HCT116 (cell line): ENCODE measurements around the gene FAM98C. TPM values are rescaled to one million over a fixed set of nuclear protein-coding genes. Genes with fewer than 3 reads are reported as not detected.

Source experiments
- ATAC-seq: fragments of 200-7000 bp; cut with Tn5 transposase; 2 replicates; pipeline ENCODE4 v1.9.1; 2020; ENCODE audit warnings: mild to moderate bottlenecking, moderate library complexity
- BruUV-seq: library from RNA; stranded (reverse); fragments of 400-500 nt; replicated peaks from 2 replicates; lab custom pipeline; 2021; lab: Mats Ljungman, UMichigan
- CTCF ChIA-PET: fragments of 300-600 bp; sonication (Branson Sonifier 250); formaldehyde crosslinking; loops from one replicate; lab custom pipeline; 2021; ENCODE audit warnings: antibody characterized with exemption; lab: Charles Lee
- POLR2A ChIA-PET: fragments of 300-600, 350-600 bp; sonication (Branson Sonifier 250); formaldehyde crosslinking; loops from one replicate; lab custom pipeline; 2021; ENCODE audit warnings: antibody characterized with exemption; lab: Charles Lee
- RAD21 ChIA-PET, 2 experiments: fragments of 300-600 bp; sonication (Branson Sonifier 250); formaldehyde crosslinking; loops; one replicate each; lab custom pipeline; 2023; ENCODE audit warnings: low total read pairs in 2 of 2; ENCODE audit not compliant: uncharacterized antibody in 2 of 2, unreplicated experiment in 2 of 2, low non-redundant PET in 1 of 2; lab: Charles Lee
- DNase-seq: peaks from one replicate; pipeline ENCODE4 v3.0.0-alpha.2; 2010; ENCODE audit warnings: low read depth, low spot score
- H2AFZ ChIP-seq: fragments of 200-600 bp; shearing (Covaris generic), sonication (generic); 2 replicates; pipeline ENCODE4 v1.6.1; 2017; ENCODE audit warnings: low read depth, mixed run types, mixed read lengths, antibody characterized with exemption, low read length; ENCODE audit not compliant: poor library complexity, severe bottlenecking
- H3K27ac ChIP-seq: 2 replicates; pipeline ENCODE4 v1.5.1; 2012; ENCODE audit warnings: low read depth, low read length
- H3K27me3 ChIP-seq: fragments of 200-600 bp; sonication (generic); 2 replicates; pipeline ENCODE4 v1.6.1; 2016; ENCODE audit warnings: mixed run types, low read length, mixed read lengths; ENCODE audit not compliant: insufficient read depth
- H3K36me3 ChIP-seq, 2 experiments: fragments of 200-500 bp in 1 of 2; fragments of 200-600 bp in 1 of 2; sonication (Bioruptor generic) in 1 of 2; sonication (generic) in 1 of 2; 2 replicates each; pipeline versions ENCODE4 v1.5.1 to v1.6.1; 2014 to 2016; ENCODE audit warnings: low read length in 2 of 2, inconsistent platforms in 1 of 2, mixed read lengths in 1 of 2, mixed run types in 1 of 2; ENCODE audit not compliant: insufficient read depth in 2 of 2, control insufficient read depth in 1 of 2
- H3K4me1 ChIP-seq, 2 experiments: fragments of 200-600 bp in 1 of 2; sonication (generic) in 1 of 2; 2 replicates each; pipeline versions ENCODE4 v1.5.1 to v1.6.1; 2012 to 2017; ENCODE audit warnings: low read length in 2 of 2, inconsistent platforms in 1 of 2, mild to moderate bottlenecking in 1 of 2, mixed read lengths in 1 of 2, mixed run types in 1 of 2, moderate library complexity in 1 of 2; ENCODE audit not compliant: insufficient read depth in 2 of 2, control insufficient read depth in 1 of 2
- H3K4me2 ChIP-seq: fragments of 200-600 bp; sonication (generic); 2 replicates; pipeline ENCODE4 v1.6.1; 2017; ENCODE audit warnings: mixed run types, low read length, mixed read lengths
- H3K4me3 ChIP-seq, 2 experiments: fragments of 200-600 bp in 1 of 2; sonication (generic) in 1 of 2; replicated peaks in 1 of 2; 2 replicates each; pipeline ENCODE4 v1.5.1; 2011 to 2016; ENCODE audit warnings: low read length in 2 of 2, control low read depth in 1 of 2, low read depth in 1 of 2, mild to moderate bottlenecking in 1 of 2, mixed read lengths in 1 of 2, mixed run types in 1 of 2
- H3K79me2 ChIP-seq: fragments of 200-600 bp; sonication (generic); 2 replicates; pipeline ENCODE4 v1.6.1; 2017; ENCODE audit warnings: mild to moderate bottlenecking, mixed run types, low read length, moderate library complexity, mixed read lengths; ENCODE audit not compliant: insufficient read depth
- H3K9ac ChIP-seq: fragments of 200-600 bp; sonication (generic); 2 replicates; pipeline ENCODE4 v1.6.1; 2016; ENCODE audit warnings: low read length, mixed read lengths
- H3K9me2 ChIP-seq: fragments of 200-600 bp; sonication (generic), shearing (Covaris generic); 2 replicates; pipeline ENCODE4 v1.6.1; 2017; ENCODE audit warnings: mixed run types, mild to moderate bottlenecking, moderate library complexity; ENCODE audit not compliant: insufficient read depth
- H3K9me3 ChIP-seq, 2 experiments: fragments of 200-500 bp in 1 of 2; fragments of 200-600 bp in 1 of 2; sonication (Bioruptor generic) in 1 of 2; sonication (generic) in 1 of 2; 2 replicates each; pipeline ENCODE4 v1.6.1; 2014 to 2017; ENCODE audit warnings: low read length in 2 of 2, mixed read lengths in 2 of 2, inconsistent platforms in 1 of 2, low read depth in 1 of 2, mild to moderate bottlenecking in 1 of 2, mixed run types in 1 of 2, moderate library complexity in 1 of 2; ENCODE audit not compliant: control insufficient read depth in 1 of 2, insufficient read depth in 1 of 2
- H4K20me1 ChIP-seq: fragments of 200-600 bp; sonication (generic), shearing (Covaris generic); 2 replicates; pipeline ENCODE4 v1.6.1; 2017; ENCODE audit warnings: mixed run types, mild to moderate bottlenecking, moderate library complexity; ENCODE audit not compliant: insufficient read depth
- CBX3 ChIP-seq: IDR thresholded peaks from 2 replicates; pipeline ENCODE4 v1.6.1; 2012; ENCODE audit warnings: low read depth
- POLR2AphosphoS5 ChIP-seq: IDR thresholded peaks from 2 replicates; pipeline ENCODE4 v1.6.1; 2011; ENCODE audit warnings: mild to moderate bottlenecking, low read depth, low read length, moderate library complexity
- SP1 ChIP-seq: IDR thresholded peaks from 2 replicates; pipeline ENCODE4 v1.6.1; 2012; ENCODE audit warnings: low read depth
- TCF7L2 ChIP-seq: IDR thresholded peaks from 2 replicates; pipeline ENCODE4 v1.7.0; 2011; ENCODE audit warnings: borderline replicate concordance, inconsistent platforms; ENCODE audit not compliant: insufficient read depth, insufficient read length; ENCODE audit errors: extremely low read depth
- YY1 ChIP-seq: IDR thresholded peaks from 2 replicates; pipeline ENCODE4 v1.6.1; 2011; ENCODE audit warnings: low read length, low read depth, moderate library complexity, mild to moderate bottlenecking; ENCODE audit not compliant: insufficient replicate concordance; ENCODE audit errors: extremely low read depth
- ZFX ChIP-seq: fragments of 450-650 bp; IDR thresholded peaks from 2 replicates; pipeline ENCODE4 v1.6.1; 2017
- ZNF274 ChIP-seq: fragments of 200-500 bp; sonication (Bioruptor generic); IDR thresholded peaks from 2 replicates; pipeline ENCODE4 v1.6.1; 2014; ENCODE audit warnings: mild to moderate bottlenecking, low read depth, low read length, inconsistent platforms
- intact Hi-C: fragments of 100-400 bp; cut with micrococcal nuclease; formaldehyde crosslinking; loops from 2 replicates; pipeline ENCODE4 v1.10.0; 2022
- total RNA-seq: library from RNA; stranded (reverse); gene quantifications from one replicate; pipeline ENCODE4 v1.2.1, GENCODE V29; 2021; ENCODE audit not compliant: unreplicated experiment
- TF ChIP-seq, protein P1 (sequence below): IDR thresholded peaks from 2 replicates; pipeline ENCODE4 v1.6.1; 2012
- TF ChIP-seq, protein P2 (sequence below): IDR thresholded peaks from 2 replicates; pipeline ENCODE4 v1.6.1; 2012
- TF ChIP-seq, protein P3 (sequence below): IDR thresholded peaks from 2 replicates; pipeline ENCODE4 v1.6.1; 2012; ENCODE audit warnings: low read depth

Gene FAM98C
- total RNA-seq, 1 experiment from 2014 or later, result 33.8 TPM

DNA sequence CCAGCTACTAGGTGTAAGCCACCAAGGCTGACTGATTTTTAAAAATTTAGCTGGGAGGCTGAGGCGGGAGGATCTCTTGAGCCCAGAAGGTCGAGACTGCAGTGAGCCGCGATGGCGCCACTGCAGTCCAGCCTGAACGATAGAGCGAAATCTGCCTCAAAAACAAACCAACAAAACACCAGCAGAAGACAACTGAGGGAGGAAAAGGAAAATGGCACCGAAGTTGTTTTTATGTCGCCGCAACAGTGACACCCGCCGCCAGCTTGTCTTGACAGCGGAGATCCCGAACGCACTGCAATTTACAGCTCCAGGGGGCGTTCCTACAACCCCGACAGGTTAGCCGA is 298 bp upstream of the FAM98C start:
- Histone ChIP-seq H3K79me2 (peaks cover 9% of the 10 kb centered on the region; the same call in 1 of the 2 replicates), H3K4me1 (peaks cover 8 to 17% of the 10 kb centered on the region in 2 experiments; a peak in 3 of 4 replicates), H3K4me2 (peak overlapping the region; percentile 89), H3K9me3 (no peaks in the 10 kb centered on the region), H3K4me3 (peak overlapping the region; percentile 37 to 54), H4K20me1 (no peaks in the 10 kb centered on the region), H3K9ac (no peak overlapping the region), H3K27me3 (no peaks in the 10 kb centered on the region), H3K9me2 (no peaks in the 10 kb centered on the region), H3K36me3 (peaks cover 9% of the 10 kb centered on the region in 2 experiments; a peak in 2 of 4 replicates), H2AFZ (no peak overlapping the region), H3K27ac (no peak overlapping the region)
- no TSS peak for BruUV-seq
- POLR2A ChIA-PET, result interaction anchor here (0.6 to 3.0 kb wide), 15 partner anchors 10 to 528 kb away, joined by 3 to 22 read pairs (median 3); partner anchors contain the start of genes CATSPERG, EIF3K, GGN and MRPS12
- RAD21 ChIA-PET, result interaction anchor here (0.6 to 1.4 kb wide), 10 partner anchors 14 to 291 kb away, joined by 3 to 11 read pairs (median 4); partner anchors contain the start of genes GGN (in 2 of the 2) and SPRED3 (in 1 of the 2)
- intact Hi-C loops, result loop anchor here (2.0 to 10.0 kb wide), 3 partner anchors 112 to 234 kb away; no protein-coding TSS in a partner anchor
- ATAC-seq, result no peak; the same call in 1 of the 2 replicates
- TF ChIP-seq TCF7L2, result peak; percentile 63
- TF ChIP-seq, protein P1, sequence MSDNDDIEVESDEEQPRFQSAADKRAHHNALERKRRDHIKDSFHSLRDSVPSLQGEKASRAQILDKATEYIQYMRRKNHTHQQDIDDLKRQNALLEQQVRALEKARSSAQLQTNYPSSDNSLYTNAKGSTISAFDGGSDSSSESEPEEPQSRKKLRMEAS, result no peak
- TF ChIP-seq CBX3, result no peak
- no peak for TF ChIP-seq ZNF274
- TF ChIP-seq YY1, result no peak
- TF ChIP-seq POLR2AphosphoS5, result peak; percentile 54; the same call in 1 of the 2 replicates
- no peak for TF ChIP-seq ZFX
- TF ChIP-seq, protein P2, sequence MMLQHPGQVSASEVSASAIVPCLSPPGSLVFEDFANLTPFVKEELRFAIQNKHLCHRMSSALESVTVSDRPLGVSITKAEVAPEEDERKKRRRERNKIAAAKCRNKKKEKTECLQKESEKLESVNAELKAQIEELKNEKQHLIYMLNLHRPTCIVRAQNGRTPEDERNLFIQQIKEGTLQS, result no peak
- TF ChIP-seq, protein P3, sequence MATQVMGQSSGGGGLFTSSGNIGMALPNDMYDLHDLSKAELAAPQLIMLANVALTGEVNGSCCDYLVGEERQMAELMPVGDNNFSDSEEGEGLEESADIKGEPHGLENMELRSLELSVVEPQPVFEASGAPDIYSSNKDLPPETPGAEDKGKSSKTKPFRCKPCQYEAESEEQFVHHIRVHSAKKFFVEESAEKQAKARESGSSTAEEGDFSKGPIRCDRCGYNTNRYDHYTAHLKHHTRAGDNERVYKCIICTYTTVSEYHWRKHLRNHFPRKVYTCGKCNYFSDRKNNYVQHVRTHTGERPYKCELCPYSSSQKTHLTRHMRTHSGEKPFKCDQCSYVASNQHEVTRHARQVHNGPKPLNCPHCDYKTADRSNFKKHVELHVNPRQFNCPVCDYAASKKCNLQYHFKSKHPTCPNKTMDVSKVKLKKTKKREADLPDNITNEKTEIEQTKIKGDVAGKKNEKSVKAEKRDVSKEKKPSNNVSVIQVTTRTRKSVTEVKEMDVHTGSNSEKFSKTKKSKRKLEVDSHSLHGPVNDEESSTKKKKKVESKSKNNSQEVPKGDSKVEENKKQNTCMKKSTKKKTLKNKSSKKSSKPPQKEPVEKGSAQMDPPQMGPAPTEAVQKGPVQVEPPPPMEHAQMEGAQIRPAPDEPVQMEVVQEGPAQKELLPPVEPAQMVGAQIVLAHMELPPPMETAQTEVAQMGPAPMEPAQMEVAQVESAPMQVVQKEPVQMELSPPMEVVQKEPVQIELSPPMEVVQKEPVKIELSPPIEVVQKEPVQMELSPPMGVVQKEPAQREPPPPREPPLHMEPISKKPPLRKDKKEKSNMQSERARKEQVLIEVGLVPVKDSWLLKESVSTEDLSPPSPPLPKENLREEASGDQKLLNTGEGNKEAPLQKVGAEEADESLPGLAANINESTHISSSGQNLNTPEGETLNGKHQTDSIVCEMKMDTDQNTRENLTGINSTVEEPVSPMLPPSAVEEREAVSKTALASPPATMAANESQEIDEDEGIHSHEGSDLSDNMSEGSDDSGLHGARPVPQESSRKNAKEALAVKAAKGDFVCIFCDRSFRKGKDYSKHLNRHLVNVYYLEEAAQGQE, result no peak
- TF ChIP-seq SP1, result no peak
- no peak for DNase-seq
- CTCF ChIA-PET, result interaction anchor here (0.6 to 3.3 kb wide), 52 partner anchors 10 to 649 kb away, joined by 3 to 49 read pairs (median 5); partner anchors contain the start of genes ACTN4, EIF3K, GGN and MRPS12
